OCI-LY1 (cell line): Measurements from ENCODE around the gene COL12A1.

Experiments used
- H2AFZ ChIP-seq: fragments of 200-600 bp; sonication (generic), shearing (Covaris generic); 2 replicates; pipeline ENCODE4 v1.6.0; 2014; ENCODE audit warnings: antibody characterized with exemption, mild to moderate bottlenecking, low read length
- H3F3A ChIP-seq: fragments of 200-600 bp; sonication (generic), shearing (Covaris generic); 2 replicates; pipeline ENCODE4 v1.6.0; 2014; ENCODE audit warnings: mild to moderate bottlenecking, antibody characterized with exemption, low read length, moderate library complexity; ENCODE audit not compliant: insufficient read depth
- H3K27ac ChIP-seq: fragments of 200-600 bp; sonication (generic); 2 replicates; pipeline ENCODE4 v1.5.1; 2014; ENCODE audit warnings: low read length, mixed run types, mild to moderate bottlenecking, low read depth; ENCODE audit not compliant: poor library complexity, severe bottlenecking
- H3K27me3 ChIP-seq: fragments of 200-600 bp; sonication (generic); 2 replicates; pipeline ENCODE4 v1.6.0; 2014; ENCODE audit warnings: antibody characterized with exemption, mild to moderate bottlenecking, low read length, moderate library complexity; ENCODE audit not compliant: insufficient read depth
- H3K36me3 ChIP-seq: fragments of 200-600 bp; sonication (generic); 2 replicates; pipeline ENCODE4 v1.6.1; 2014; ENCODE audit warnings: mild to moderate bottlenecking, antibody characterized with exemption, low read length, moderate library complexity, mixed read lengths; ENCODE audit not compliant: insufficient read depth
- H3K4me1 ChIP-seq: fragments of 200-600 bp; sonication (generic); 2 replicates; pipeline ENCODE4 v1.5.1; 2014; ENCODE audit warnings: mild to moderate bottlenecking, low read length, moderate library complexity; ENCODE audit not compliant: insufficient read depth, severe bottlenecking
- H3K4me2 ChIP-seq: fragments of 200-600 bp; sonication (generic), shearing (Covaris generic); 2 replicates; pipeline ENCODE4 v1.6.1; 2014; ENCODE audit warnings: low read length
- H3K4me3 ChIP-seq: fragments of 200-600 bp; sonication (generic); 2 replicates; pipeline ENCODE4 v1.5.1; 2014; ENCODE audit warnings: low read length, low read depth, mild to moderate bottlenecking, mixed read lengths; ENCODE audit not compliant: poor library complexity, severe bottlenecking
- H3K79me2 ChIP-seq: fragments of 200-600 bp; shearing (Covaris generic); 2 replicates; pipeline ENCODE4 v1.6.1; 2016; ENCODE audit warnings: mixed run types, low read length, mixed read lengths; ENCODE audit not compliant: insufficient read depth
- H3K9ac ChIP-seq: fragments of 200-600 bp; sonication (generic), shearing (Covaris generic); 2 replicates; pipeline ENCODE4 v1.6.1; 2014; ENCODE audit warnings: mild to moderate bottlenecking, low read length, mixed read lengths
- H3K9me2 ChIP-seq: fragments of 200-600 bp; sonication (generic), shearing (Covaris generic); 2 replicates; pipeline ENCODE4 v1.6.1; 2014; ENCODE audit warnings: low read depth, mild to moderate bottlenecking, low read length, mixed read lengths
- H3K9me3 ChIP-seq: fragments of 200-600 bp; shearing (Covaris generic); 2 replicates; pipeline ENCODE4 v1.6.1; 2014; ENCODE audit warnings: low read length, mixed read lengths
- H4K20me1 ChIP-seq: fragments of 200-600 bp; sonication (generic), shearing (Covaris generic); 2 replicates; pipeline ENCODE4 v1.6.0; 2016; ENCODE audit warnings: mild to moderate bottlenecking, low read length; ENCODE audit not compliant: insufficient read depth
- EZH2 ChIP-seq: fragments of 200-600 bp; sonication (generic), shearing (Covaris generic); IDR thresholded peaks from 2 replicates; pipeline ENCODE4 v1.8.0; 2017; ENCODE audit warnings: borderline replicate concordance, mixed run types, mild to moderate bottlenecking, antibody characterized with exemption, low read length, moderate library complexity, mixed read lengths
- TF ChIP-seq, protein P1 (sequence below): fragments of 200-600 bp; sonication (generic), shearing (Covaris generic); IDR thresholded peaks from 2 replicates; pipeline ENCODE4 v1.5.1; 2017; ENCODE audit warnings: mild to moderate bottlenecking, antibody characterized with exemption, low read length, moderate library complexity, mixed read lengths

The COL12A1 gene

DNA sequence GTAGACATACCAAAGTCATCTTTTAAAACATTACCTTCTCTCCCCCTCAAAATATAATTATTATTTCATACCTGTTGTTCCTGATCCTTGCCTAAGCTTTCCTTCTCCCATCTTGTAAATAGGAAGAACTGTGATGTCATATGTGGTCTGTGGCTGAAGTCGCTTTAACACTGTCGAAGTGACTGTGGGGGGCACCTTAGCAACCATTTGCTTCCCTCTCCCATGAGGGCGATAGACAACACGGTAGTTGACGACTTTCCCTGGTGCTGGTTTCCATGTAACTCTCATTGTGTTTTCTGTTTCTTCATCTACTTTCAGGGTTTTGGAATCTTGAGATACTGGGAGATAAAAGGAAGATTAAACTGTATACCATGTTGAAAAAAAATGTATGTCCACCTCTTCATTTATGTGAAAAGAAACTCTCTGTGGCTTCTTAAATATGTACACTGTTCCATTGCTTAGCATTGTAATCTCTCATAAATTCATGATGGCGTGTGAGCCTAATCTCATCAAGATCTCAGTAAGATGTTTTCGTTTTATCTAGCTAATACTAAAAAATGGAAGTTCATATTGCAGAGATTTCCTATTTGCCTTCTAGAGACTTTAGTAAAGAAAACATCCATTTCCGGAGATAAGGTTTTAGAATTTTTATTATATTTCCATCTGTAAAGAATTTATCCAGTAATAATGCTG, 49.5 kb downstream of the COL12A1 start:
- TF ChIP-seq EZH2: no peak
- TF ChIP-seq, protein P1, sequence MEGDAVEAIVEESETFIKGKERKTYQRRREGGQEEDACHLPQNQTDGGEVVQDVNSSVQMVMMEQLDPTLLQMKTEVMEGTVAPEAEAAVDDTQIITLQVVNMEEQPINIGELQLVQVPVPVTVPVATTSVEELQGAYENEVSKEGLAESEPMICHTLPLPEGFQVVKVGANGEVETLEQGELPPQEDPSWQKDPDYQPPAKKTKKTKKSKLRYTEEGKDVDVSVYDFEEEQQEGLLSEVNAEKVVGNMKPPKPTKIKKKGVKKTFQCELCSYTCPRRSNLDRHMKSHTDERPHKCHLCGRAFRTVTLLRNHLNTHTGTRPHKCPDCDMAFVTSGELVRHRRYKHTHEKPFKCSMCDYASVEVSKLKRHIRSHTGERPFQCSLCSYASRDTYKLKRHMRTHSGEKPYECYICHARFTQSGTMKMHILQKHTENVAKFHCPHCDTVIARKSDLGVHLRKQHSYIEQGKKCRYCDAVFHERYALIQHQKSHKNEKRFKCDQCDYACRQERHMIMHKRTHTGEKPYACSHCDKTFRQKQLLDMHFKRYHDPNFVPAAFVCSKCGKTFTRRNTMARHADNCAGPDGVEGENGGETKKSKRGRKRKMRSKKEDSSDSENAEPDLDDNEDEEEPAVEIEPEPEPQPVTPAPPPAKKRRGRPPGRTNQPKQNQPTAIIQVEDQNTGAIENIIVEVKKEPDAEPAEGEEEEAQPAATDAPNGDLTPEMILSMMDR: no peak
- no peak overlapping the region for H3K9ac ChIP-seq
- no peaks in the 10 kb centered on the region for H3K9me2 ChIP-seq
- no peaks in the 10 kb centered on the region for H3K9me3 ChIP-seq
- H3K4me1 ChIP-seq: no peaks in the 10 kb centered on the region
- H3K27me3 ChIP-seq: no peaks in the 10 kb centered on the region
- H3K4me2 ChIP-seq: no peak overlapping the region
- no peak overlapping the region for H2AFZ ChIP-seq
- no peak overlapping the region for H3K27ac ChIP-seq
- no peaks in the 10 kb centered on the region for H3K79me2 ChIP-seq
- H3K36me3 ChIP-seq: no peaks in the 10 kb centered on the region
- no peaks in the 10 kb centered on the region for H4K20me1 ChIP-seq
- no peaks in the 10 kb centered on the region for H3F3A ChIP-seq
- H3K4me3 ChIP-seq: no peak overlapping the region

DNA sequence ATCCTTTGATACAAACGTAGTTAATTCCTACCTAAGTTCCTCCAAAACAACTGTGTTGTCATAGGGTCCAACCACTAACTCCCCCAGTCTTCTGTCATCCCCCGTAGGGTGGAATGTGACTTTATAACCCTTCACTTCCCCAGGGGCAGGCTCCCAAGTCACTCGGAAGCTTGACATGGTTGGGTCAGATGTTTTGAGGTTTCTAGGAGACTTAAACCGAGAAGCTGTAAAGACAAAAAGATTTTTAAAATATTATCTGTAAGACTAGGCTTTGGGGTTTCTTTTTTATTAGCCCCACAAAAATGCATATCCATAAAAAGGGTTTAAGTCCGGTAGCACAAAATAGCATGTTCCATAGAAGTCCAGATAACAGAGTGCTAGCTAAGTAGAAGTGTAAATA, 50.2 kb downstream of the COL12A1 start:
- H3F3A ChIP-seq: no peaks in the 10 kb centered on the region
- no peaks in the 10 kb centered on the region for H3K9me3 ChIP-seq
- H3K4me2 ChIP-seq: no peak overlapping the region
- no peak overlapping the region for H3K4me3 ChIP-seq
- no peaks in the 10 kb centered on the region for H3K4me1 ChIP-seq
- H3K27me3 ChIP-seq: no peaks in the 10 kb centered on the region
- no peaks in the 10 kb centered on the region for H4K20me1 ChIP-seq
- H2AFZ ChIP-seq: no peak overlapping the region
- H3K79me2 ChIP-seq: no peaks in the 10 kb centered on the region
- H3K9me2 ChIP-seq: no peaks in the 10 kb centered on the region
- H3K36me3 ChIP-seq: no peaks in the 10 kb centered on the region
- no peak overlapping the region for H3K9ac ChIP-seq
- TF ChIP-seq, protein P1: no peak
- TF ChIP-seq EZH2: no peak
- no peak overlapping the region for H3K27ac ChIP-seq

DNA sequence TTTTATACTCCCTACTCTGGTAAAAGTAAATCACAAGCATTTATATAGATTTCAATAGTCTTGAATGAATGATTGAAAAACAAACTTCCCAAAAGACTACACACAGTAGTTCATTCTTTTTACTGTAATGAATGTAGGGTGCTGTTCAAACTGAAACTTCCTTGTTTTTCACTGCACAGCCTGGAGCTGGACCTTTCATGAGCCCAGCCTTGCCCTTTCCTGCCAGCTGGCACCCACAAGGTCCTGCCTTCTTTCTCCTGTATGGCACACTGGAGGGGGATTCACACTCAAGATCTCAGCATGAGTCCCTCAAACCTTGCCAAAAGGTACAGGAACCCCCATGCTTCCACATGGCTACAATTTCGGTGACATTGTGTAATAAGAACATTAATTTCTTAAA, 50.9 kb downstream of the COL12A1 start:
- no peaks in the 10 kb centered on the region for H3K4me1 ChIP-seq
- no peaks in the 10 kb centered on the region for H3K27me3 ChIP-seq
- H3F3A ChIP-seq: no peaks in the 10 kb centered on the region
- no peaks in the 10 kb centered on the region for H3K9me2 ChIP-seq
- H2AFZ ChIP-seq: no peak overlapping the region
- no peaks in the 10 kb centered on the region for H4K20me1 ChIP-seq
- H3K4me2 ChIP-seq: no peak overlapping the region
- H3K27ac ChIP-seq: no peak overlapping the region
- H3K79me2 ChIP-seq: no peaks in the 10 kb centered on the region
- no peak overlapping the region for H3K4me3 ChIP-seq
- no peaks in the 10 kb centered on the region for H3K9me3 ChIP-seq
- TF ChIP-seq, protein P1: no peak
- TF ChIP-seq EZH2: no peak
- H3K36me3 ChIP-seq: no peaks in the 10 kb centered on the region
- no peak overlapping the region for H3K9ac ChIP-seq
